SK-N-SH treated with all-trans-retinoic acid at 6 μM for 48 hours (cell line): Measurements from ENCODE around the gene RAB8A.

Experiments used
- ATAC-seq: fragments of 200-7000 bp; cut with Tn5 transposase; 3 replicates; pipeline ENCODE4 v1.9.1; 2020; ENCODE audit warnings: mild to moderate bottlenecking, moderate library complexity
- BACH2 ChIP-seq: fragments of 250-450 bp; sonication (Bioruptor Pico); IDR thresholded peaks from 2 replicates; pipeline ENCODE4 v1.9.0; 2021; ENCODE audit warnings: mild to moderate bottlenecking, borderline replicate concordance
- CREB5 ChIP-seq: fragments of 250-450 bp; sonication (Bioruptor Pico); IDR thresholded peaks from 2 replicates; pipeline ENCODE4 v1.5.1; 2020; ENCODE audit warnings: low read depth, mild to moderate bottlenecking, moderate library complexity
- CSDC2 ChIP-seq: fragments of 250-450 bp; sonication (Bioruptor Pico); IDR thresholded peaks from 2 replicates; pipeline ENCODE4 v1.5.0; 2020; ENCODE audit warnings: mild to moderate bottlenecking, moderate library complexity
- CSRNP3 ChIP-seq: fragments of 250-450 bp; sonication (Bioruptor Pico); IDR thresholded peaks from 2 replicates; pipeline ENCODE4 v1.5.1; 2021; ENCODE audit warnings: mild to moderate bottlenecking, moderate library complexity
- ESRRG ChIP-seq: fragments of 250-450 bp; sonication (Bioruptor Pico); IDR thresholded peaks from 2 replicates; pipeline ENCODE4 v1.6.1; 2021; ENCODE audit warnings: mild to moderate bottlenecking
- GLIS3 ChIP-seq: fragments of 250-450 bp; sonication (Bioruptor Pico); IDR thresholded peaks from 2 replicates; pipeline ENCODE4 v1.5.0; 2020; ENCODE audit warnings: mild to moderate bottlenecking, moderate library complexity
- ISL1 ChIP-seq: fragments of 250-450 bp; sonication (Bioruptor Pico); IDR thresholded peaks from 2 replicates; pipeline ENCODE4 v2.1.2; 2022; ENCODE audit warnings: mild to moderate bottlenecking, moderate library complexity
- OSR1 ChIP-seq: fragments of 250-450 bp; sonication (Bioruptor Pico); IDR thresholded peaks from 2 replicates; pipeline ENCODE4 v1.8.0; 2022; ENCODE audit warnings: moderate library complexity, mild to moderate bottlenecking, inconsistent platforms
- PATZ1 ChIP-seq: fragments of 250-450 bp; sonication (Bioruptor Pico); IDR thresholded peaks from 2 replicates; pipeline ENCODE4 v1.8.0; 2020; ENCODE audit warnings: mild to moderate bottlenecking, moderate library complexity, borderline replicate concordance
- POU6F1 ChIP-seq: fragments of 250-450 bp; sonication (Bioruptor Pico); IDR thresholded peaks from 2 replicates; pipeline ENCODE4 v1.8.0; 2021; ENCODE audit warnings: low read depth, mild to moderate bottlenecking, moderate library complexity, borderline replicate concordance
- PPARA ChIP-seq: fragments of 250-450 bp; sonication (Bioruptor Pico); IDR thresholded peaks from 2 replicates; pipeline ENCODE4 v1.5.0; 2020; ENCODE audit warnings: mild to moderate bottlenecking, borderline replicate concordance
- RARB ChIP-seq: fragments of 250-450 bp; sonication (Bioruptor Pico); IDR thresholded peaks from 2 replicates; pipeline ENCODE4 v1.8.0; 2021; ENCODE audit warnings: mild to moderate bottlenecking, moderate library complexity
- SNAI2 ChIP-seq: fragments of 250-450 bp; sonication (Bioruptor Pico); IDR thresholded peaks from 2 replicates; pipeline ENCODE4 v1.5.0; 2020; ENCODE audit warnings: mild to moderate bottlenecking, moderate library complexity
- TCF4 ChIP-seq: fragments of 250-450 bp; sonication (Bioruptor Pico); IDR thresholded peaks from 2 replicates; pipeline ENCODE4 v1.8.0; 2021; ENCODE audit warnings: mild to moderate bottlenecking, moderate library complexity, borderline replicate concordance
- TOX ChIP-seq: fragments of 250-450 bp; sonication (Bioruptor Pico); IDR thresholded peaks from 2 replicates; pipeline ENCODE4 v1.8.0; 2021; ENCODE audit warnings: mild to moderate bottlenecking, moderate library complexity, borderline replicate concordance
- TSHZ2 ChIP-seq: fragments of 250-450 bp; sonication (Bioruptor Pico); IDR thresholded peaks from 2 replicates; pipeline ENCODE4 v1.5.0; 2020; ENCODE audit warnings: mild to moderate bottlenecking, moderate library complexity
- ZC3H10 ChIP-seq: fragments of 250-450 bp; sonication (Bioruptor Pico); IDR thresholded peaks from 2 replicates; pipeline ENCODE4 v1.5.1; 2021; ENCODE audit warnings: mild to moderate bottlenecking, moderate library complexity
- ZFP3 ChIP-seq: fragments of 250-450 bp; sonication (Bioruptor Pico); IDR thresholded peaks from 2 replicates; pipeline ENCODE4 v1.5.0; 2020; ENCODE audit warnings: mild to moderate bottlenecking, moderate library complexity
- ZFP30 ChIP-seq: fragments of 450-650 bp; formaldehyde crosslinking; IDR thresholded peaks from 2 replicates; pipeline ENCODE4 v1.5.0; 2022; ENCODE audit warnings: mild to moderate bottlenecking, moderate library complexity
- ZNF565 ChIP-seq: fragments of 450-650 bp; formaldehyde crosslinking; conservative IDR thresholded peaks from 2 replicates; pipeline ENCODE4 v1.5.0; 2020; ENCODE audit warnings: low read depth, mild to moderate bottlenecking, moderate library complexity
- ZNF70 ChIP-seq: fragments of 450-650 bp; formaldehyde crosslinking; IDR thresholded peaks from 2 replicates; pipeline ENCODE4 v1.5.0; 2020; ENCODE audit warnings: mild to moderate bottlenecking, moderate library complexity
- ZNF8 ChIP-seq: fragments of 450-650 bp; formaldehyde crosslinking; IDR thresholded peaks from 2 replicates; pipeline ENCODE4 v1.5.0; 2020; ENCODE audit warnings: mild to moderate bottlenecking, moderate library complexity

Gene RAB8A

GRCh38 chr19:16121141-16121540, 9.5 kb downstream of the RAB8A start:
- no peak for TF ChIP-seq PATZ1 (CRISPR knock-in tag)
- no peak for TF ChIP-seq BACH2 (CRISPR knock-in tag)
- TF ChIP-seq TSHZ2 (CRISPR knock-in tag): no peak
- no peak for TF ChIP-seq CSRNP3
- TF ChIP-seq, all 23 proteins: peak for 0

GRCh38 chr19:16121967-16122366, 10.3 kb downstream of the RAB8A start:
- no peak for TF ChIP-seq ZFP3 (CRISPR knock-in tag)
- no peak for TF ChIP-seq ZFP30 (CRISPR knock-in tag)
- no peak for TF ChIP-seq OSR1 (CRISPR knock-in tag)
- TF ChIP-seq ZNF70 (CRISPR knock-in tag): no peak
- TF ChIP-seq CSDC2 (CRISPR knock-in tag): no peak
- TF ChIP-seq RARB (CRISPR knock-in tag): no peak
- TF ChIP-seq GLIS3 (CRISPR knock-in tag): no peak
- TF ChIP-seq CREB5 (CRISPR knock-in tag): no peak
- TF ChIP-seq TCF4: no peak
- no peak for TF ChIP-seq TSHZ2 (CRISPR knock-in tag)
- TF ChIP-seq PPARA (CRISPR knock-in tag): no peak
- TF ChIP-seq SNAI2 (CRISPR knock-in tag): no peak
- TF ChIP-seq ESRRG (CRISPR knock-in tag): no peak
- no peak for TF ChIP-seq BACH2 (CRISPR knock-in tag)
- TF ChIP-seq ZC3H10: no peak
- no peak for ATAC-seq

More at GRCh38 chr19:16121141-16121540, 9.5 kb downstream of the RAB8A start:
- no peak for ATAC-seq

- TF ChIP-seq CSRNP3 (no peak), TCF4 (no peak), ZNF8 (no peak), CSDC2 (CRISPR knock-in tag) (no peak), RARB (CRISPR knock-in tag) (no peak), ISL1 (CRISPR knock-in tag) (no peak), GLIS3 (CRISPR knock-in tag) (no peak), ZC3H10 (no peak), CREB5 (CRISPR knock-in tag) (no peak), ZNF565 (CRISPR knock-in tag) (no peak), POU6F1 (CRISPR knock-in tag) (no peak), ESRRG (CRISPR knock-in tag) (no peak), TOX (CRISPR knock-in tag) (no peak)
- no peak for ATAC-seq
These were observed 13.3 kb downstream of the RAB8A start for GRCh38 chr19:16124953-16125352.
